ENCODE results near the gene RFXANK. TPM values are rescaled to one million over a fixed set of nuclear protein-coding genes. Genes with fewer than 3 reads are reported as not detected.

The RFXANK gene
- total and polyA plus RNA-seq, 9 of the 15 experiments (the other 6 are each of a cell fraction or from before 2014, with no cell fraction given) = 68.6 to 181 (median 150) TPM

DNA sequence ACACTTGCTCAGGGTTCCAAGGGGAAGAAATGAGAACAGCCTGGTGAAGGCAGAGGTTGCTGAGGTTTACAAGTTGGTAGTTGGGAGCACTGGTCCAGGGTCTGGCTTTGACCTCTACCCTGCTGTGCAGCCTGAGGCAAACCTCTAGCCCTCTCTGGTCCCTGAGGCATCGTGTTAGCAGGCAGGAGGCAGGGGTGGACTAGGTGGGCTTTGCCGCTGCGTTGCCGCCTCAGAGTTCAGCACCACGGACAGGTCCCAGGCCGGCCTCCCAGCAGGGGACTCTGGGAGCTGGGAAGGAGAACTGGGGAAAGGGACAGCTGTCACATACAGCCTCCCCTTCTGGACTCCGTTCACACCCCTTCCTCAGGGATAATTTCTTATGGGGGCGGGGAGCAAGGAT lies 22.8 kb downstream of the RFXANK start (continued):
- TF ChIP-seq, protein P1, sequence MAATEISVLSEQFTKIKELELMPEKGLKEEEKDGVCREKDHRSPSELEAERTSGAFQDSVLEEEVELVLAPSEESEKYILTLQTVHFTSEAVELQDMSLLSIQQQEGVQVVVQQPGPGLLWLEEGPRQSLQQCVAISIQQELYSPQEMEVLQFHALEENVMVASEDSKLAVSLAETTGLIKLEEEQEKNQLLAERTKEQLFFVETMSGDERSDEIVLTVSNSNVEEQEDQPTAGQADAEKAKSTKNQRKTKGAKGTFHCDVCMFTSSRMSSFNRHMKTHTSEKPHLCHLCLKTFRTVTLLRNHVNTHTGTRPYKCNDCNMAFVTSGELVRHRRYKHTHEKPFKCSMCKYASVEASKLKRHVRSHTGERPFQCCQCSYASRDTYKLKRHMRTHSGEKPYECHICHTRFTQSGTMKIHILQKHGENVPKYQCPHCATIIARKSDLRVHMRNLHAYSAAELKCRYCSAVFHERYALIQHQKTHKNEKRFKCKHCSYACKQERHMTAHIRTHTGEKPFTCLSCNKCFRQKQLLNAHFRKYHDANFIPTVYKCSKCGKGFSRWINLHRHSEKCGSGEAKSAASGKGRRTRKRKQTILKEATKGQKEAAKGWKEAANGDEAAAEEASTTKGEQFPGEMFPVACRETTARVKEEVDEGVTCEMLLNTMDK (IDR thresholded peaks at IDR 0.05; ENCODE audit: borderline replicate concordance, insufficient read depth, low read depth, low read length, poor library complexity, severe bottlenecking) = no peak
- TF ChIP-seq IRF2 (CRISPR knock-in tag; IDR thresholded peaks at IDR 0.05) (no peak), ZNF507 (tag; conservative IDR thresholded peaks at IDR 0.05) (no peak), MXD1 (CRISPR knock-in tag; IDR thresholded peaks at IDR 0.05; ENCODE audit: borderline replicate concordance, poor library complexity, severe bottlenecking) (no peak), ZBTB34 (CRISPR knock-in tag; IDR thresholded peaks at IDR 0.05) (no peak), HDAC8 (tag; IDR thresholded peaks at IDR 0.05) (no peak), CEBPG (CRISPR knock-in tag; IDR thresholded peaks at IDR 0.05) (no peak), CEBPG (tag; conservative IDR thresholded peaks at IDR 0.05 in 1 of 2, IDR thresholded peaks at IDR 0.05 in 1 of 2) (no peak), MCM7 (IDR thresholded peaks at IDR 0.05) (no peak), ZNF766 (CRISPR knock-in tag; conservative IDR thresholded peaks at IDR 0.05) (no peak), BRF1 (IDR thresholded peaks at IDR 0.05; ENCODE audit: borderline replicate concordance, extremely low read depth, insufficient read length) (no peak), KLF10 (CRISPR knock-in tag; IDR thresholded peaks at IDR 0.05) (no peak), ARID2 (IDR thresholded peaks at IDR 0.05) (no peak), TSC22D4 (tag; IDR thresholded peaks at IDR 0.05) (no peak)
- TF ChIP-seq, protein P2, sequence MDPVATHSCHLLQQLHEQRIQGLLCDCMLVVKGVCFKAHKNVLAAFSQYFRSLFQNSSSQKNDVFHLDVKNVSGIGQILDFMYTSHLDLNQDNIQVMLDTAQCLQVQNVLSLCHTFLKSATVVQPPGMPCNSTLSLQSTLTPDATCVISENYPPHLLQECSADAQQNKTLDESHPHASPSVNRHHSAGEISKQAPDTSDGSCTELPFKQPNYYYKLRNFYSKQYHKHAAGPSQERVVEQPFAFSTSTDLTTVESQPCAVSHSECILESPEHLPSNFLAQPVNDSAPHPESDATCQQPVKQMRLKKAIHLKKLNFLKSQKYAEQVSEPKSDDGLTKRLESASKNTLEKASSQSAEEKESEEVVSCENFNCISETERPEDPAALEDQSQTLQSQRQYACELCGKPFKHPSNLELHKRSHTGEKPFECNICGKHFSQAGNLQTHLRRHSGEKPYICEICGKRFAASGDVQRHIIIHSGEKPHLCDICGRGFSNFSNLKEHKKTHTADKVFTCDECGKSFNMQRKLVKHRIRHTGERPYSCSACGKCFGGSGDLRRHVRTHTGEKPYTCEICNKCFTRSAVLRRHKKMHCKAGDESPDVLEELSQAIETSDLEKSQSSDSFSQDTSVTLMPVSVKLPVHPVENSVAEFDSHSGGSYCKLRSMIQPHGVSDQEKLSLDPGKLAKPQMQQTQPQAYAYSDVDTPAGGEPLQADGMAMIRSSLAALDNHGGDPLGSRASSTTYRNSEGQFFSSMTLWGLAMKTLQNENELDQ (CRISPR knock-in tag; IDR thresholded peaks at IDR 0.05; ENCODE audit: borderline replicate concordance) = no peak
- TF ChIP-seq, protein P3, sequence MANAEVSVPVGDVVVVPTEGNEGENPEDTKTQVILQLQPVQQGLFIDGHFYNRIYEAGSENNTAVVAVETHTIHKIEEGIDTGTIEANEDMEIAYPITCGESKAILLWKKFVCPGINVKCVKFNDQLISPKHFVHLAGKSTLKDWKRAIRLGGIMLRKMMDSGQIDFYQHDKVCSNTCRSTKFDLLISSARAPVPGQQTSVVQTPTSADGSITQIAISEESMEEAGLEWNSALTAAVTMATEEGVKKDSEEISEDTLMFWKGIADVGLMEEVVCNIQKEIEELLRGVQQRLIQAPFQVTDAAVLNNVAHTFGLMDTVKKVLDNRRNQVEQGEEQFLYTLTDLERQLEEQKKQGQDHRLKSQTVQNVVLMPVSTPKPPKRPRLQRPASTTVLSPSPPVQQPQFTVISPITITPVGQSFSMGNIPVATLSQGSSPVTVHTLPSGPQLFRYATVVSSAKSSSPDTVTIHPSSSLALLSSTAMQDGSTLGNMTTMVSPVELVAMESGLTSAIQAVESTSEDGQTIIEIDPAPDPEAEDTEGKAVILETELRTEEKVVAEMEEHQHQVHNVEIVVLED (CRISPR knock-in tag; IDR thresholded peaks at IDR 0.05) = no peak
- TF ChIP-seq, protein P4, sequence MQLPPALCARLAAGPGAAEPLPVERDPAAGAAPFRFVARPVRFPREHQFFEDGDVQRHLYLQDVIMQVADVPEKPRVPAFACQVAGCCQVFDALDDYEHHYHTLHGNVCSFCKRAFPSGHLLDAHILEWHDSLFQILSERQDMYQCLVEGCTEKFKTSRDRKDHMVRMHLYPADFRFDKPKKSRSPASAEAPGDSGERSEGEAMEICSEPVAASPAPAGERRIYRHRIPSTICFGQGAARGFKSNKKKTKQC (CRISPR knock-in tag; IDR thresholded peaks at IDR 0.05) = peak; percentile 83
- TF ChIP-seq, protein P5, sequence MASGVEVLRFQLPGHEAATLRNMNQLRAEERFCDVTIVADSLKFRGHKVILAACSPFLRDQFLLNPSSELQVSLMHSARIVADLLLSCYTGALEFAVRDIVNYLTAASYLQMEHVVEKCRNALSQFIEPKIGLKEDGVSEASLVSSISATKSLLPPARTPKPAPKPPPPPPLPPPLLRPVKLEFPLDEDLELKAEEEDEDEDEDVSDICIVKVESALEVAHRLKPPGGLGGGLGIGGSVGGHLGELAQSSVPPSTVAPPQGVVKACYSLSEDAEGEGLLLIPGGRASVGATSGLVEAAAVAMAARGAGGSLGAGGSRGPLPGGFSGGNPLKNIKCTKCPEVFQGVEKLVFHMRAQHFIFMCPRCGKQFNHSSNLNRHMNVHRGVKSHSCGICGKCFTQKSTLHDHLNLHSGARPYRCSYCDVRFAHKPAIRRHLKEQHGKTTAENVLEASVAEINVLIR (CRISPR knock-in tag; IDR thresholded peaks at IDR 0.05) = no peak

All from K562 (cell line).